HCT116 (cell line): ENCODE data around the gene TMSB4X.
"Not testable (repeated sequence)": the region's sequence is repeated elsewhere in the genome, so short reads cannot be mapped to it uniquely, and the experiment has no call there.

Experiments used
- EZH2 ChIP-seq: fragments of 200-600 bp; sonication (generic); IDR thresholded peaks from 2 replicates; pipeline ENCODE4 v1.6.1; 2017; ENCODE audit warnings: antibody characterized with exemption, mixed run types
- EZH2phosphoT487 ChIP-seq: fragments of 200-600 bp; IDR thresholded peaks from 2 replicates; pipeline ENCODE4 v1.6.1; 2018; ENCODE audit warnings: antibody characterized with exemption, borderline replicate concordance
- POLR2A ChIP-seq: IDR thresholded peaks from 2 replicates; pipeline ENCODE4 v1.7.0; 2011; ENCODE audit warnings: borderline replicate concordance; ENCODE audit not compliant: insufficient read depth, insufficient read length; ENCODE audit errors: extremely low read depth
- POLR2AphosphoS5 ChIP-seq: IDR thresholded peaks from 2 replicates; pipeline ENCODE4 v1.6.1; 2011; ENCODE audit warnings: mild to moderate bottlenecking, low read depth, low read length, moderate library complexity
- TCF7L2 ChIP-seq: IDR thresholded peaks from 2 replicates; pipeline ENCODE4 v1.7.0; 2011; ENCODE audit warnings: borderline replicate concordance, inconsistent platforms; ENCODE audit not compliant: insufficient read depth, insufficient read length; ENCODE audit errors: extremely low read depth
- ZFX ChIP-seq: fragments of 450-650 bp; IDR thresholded peaks from 2 replicates; pipeline ENCODE4 v1.6.1; 2017
- TF ChIP-seq, protein P1 (sequence below), 3 experiments: fragments of 200-600 bp in 1 of 3; sonication (generic) in 1 of 3; IDR thresholded peaks in 2 of 3; conservative IDR thresholded peaks in 1 of 3; 2 replicates each; pipeline ENCODE4 v1.5.1; 2012 to 2017; ENCODE audit warnings: low read depth in 2 of 3, low read length in 2 of 3, antibody characterized with exemption in 1 of 3, borderline replicate concordance in 1 of 3, control low read depth in 1 of 3, mild to moderate bottlenecking in 1 of 3, mixed read lengths in 1 of 3, mixed run types in 1 of 3, moderate library complexity in 1 of 3; ENCODE audit not compliant: insufficient read depth in 1 of 3
- TF ChIP-seq, protein P2 (sequence below): IDR thresholded peaks from 2 replicates; pipeline ENCODE4 v1.6.1; 2012
- TF ChIP-seq, protein P3 (sequence below): IDR thresholded peaks from 2 replicates; pipeline ENCODE4 v1.6.1; 2012; ENCODE audit warnings: low read depth

DNA sequence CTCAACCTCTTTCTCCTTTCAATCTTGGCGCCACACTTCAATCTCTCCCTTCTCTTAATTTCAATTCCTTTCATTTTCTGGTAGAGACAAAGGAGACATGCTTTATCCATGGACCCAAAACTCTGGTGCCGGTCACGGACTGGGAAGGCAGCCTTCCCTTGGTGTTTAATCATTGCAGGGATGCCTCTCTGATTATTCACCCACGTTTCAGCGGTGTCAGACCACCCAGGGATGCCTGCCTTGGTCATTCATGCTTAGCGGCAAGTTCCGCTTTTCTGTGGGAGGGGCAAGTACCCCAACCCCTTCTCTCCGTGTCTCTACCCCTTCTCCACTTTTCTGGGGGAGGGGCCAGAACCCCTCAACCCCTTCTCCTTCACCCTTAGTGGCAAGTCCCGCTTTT lies 34.4 kb upstream of the TMSB4X start:
- TF ChIP-seq POLR2AphosphoS5, POLR2A, TCF7L2, ZFX, EZH2phosphoT487, EZH2: not testable (repeated sequence)
- TF ChIP-seq, protein P1, sequence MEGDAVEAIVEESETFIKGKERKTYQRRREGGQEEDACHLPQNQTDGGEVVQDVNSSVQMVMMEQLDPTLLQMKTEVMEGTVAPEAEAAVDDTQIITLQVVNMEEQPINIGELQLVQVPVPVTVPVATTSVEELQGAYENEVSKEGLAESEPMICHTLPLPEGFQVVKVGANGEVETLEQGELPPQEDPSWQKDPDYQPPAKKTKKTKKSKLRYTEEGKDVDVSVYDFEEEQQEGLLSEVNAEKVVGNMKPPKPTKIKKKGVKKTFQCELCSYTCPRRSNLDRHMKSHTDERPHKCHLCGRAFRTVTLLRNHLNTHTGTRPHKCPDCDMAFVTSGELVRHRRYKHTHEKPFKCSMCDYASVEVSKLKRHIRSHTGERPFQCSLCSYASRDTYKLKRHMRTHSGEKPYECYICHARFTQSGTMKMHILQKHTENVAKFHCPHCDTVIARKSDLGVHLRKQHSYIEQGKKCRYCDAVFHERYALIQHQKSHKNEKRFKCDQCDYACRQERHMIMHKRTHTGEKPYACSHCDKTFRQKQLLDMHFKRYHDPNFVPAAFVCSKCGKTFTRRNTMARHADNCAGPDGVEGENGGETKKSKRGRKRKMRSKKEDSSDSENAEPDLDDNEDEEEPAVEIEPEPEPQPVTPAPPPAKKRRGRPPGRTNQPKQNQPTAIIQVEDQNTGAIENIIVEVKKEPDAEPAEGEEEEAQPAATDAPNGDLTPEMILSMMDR (IDR thresholded peaks at IDR 0.05 in 2 of 3, conservative IDR thresholded peaks at IDR 0.05 in 1 of 3; ENCODE audit: borderline replicate concordance in 1 of 3, insufficient read depth in 1 of 3, low read depth in 2 of 3, low read length in 2 of 3), result not testable (repeated sequence)
- TF ChIP-seq, protein P2, sequence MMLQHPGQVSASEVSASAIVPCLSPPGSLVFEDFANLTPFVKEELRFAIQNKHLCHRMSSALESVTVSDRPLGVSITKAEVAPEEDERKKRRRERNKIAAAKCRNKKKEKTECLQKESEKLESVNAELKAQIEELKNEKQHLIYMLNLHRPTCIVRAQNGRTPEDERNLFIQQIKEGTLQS, result not testable (repeated sequence)
- TF ChIP-seq, protein P3, sequence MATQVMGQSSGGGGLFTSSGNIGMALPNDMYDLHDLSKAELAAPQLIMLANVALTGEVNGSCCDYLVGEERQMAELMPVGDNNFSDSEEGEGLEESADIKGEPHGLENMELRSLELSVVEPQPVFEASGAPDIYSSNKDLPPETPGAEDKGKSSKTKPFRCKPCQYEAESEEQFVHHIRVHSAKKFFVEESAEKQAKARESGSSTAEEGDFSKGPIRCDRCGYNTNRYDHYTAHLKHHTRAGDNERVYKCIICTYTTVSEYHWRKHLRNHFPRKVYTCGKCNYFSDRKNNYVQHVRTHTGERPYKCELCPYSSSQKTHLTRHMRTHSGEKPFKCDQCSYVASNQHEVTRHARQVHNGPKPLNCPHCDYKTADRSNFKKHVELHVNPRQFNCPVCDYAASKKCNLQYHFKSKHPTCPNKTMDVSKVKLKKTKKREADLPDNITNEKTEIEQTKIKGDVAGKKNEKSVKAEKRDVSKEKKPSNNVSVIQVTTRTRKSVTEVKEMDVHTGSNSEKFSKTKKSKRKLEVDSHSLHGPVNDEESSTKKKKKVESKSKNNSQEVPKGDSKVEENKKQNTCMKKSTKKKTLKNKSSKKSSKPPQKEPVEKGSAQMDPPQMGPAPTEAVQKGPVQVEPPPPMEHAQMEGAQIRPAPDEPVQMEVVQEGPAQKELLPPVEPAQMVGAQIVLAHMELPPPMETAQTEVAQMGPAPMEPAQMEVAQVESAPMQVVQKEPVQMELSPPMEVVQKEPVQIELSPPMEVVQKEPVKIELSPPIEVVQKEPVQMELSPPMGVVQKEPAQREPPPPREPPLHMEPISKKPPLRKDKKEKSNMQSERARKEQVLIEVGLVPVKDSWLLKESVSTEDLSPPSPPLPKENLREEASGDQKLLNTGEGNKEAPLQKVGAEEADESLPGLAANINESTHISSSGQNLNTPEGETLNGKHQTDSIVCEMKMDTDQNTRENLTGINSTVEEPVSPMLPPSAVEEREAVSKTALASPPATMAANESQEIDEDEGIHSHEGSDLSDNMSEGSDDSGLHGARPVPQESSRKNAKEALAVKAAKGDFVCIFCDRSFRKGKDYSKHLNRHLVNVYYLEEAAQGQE, result not testable (repeated sequence)
